Anterior cingulate cortex (tissue), 58 donors: ENCODE measurements around the gene PPM1H.
"Not testable (repeated sequence)": the region's sequence is repeated elsewhere in the genome, so short reads cannot be mapped to it uniquely, and the experiment has no call there.

Source experiments
- DNase-seq, 58 donors: peaks; one replicate each; lab custom pipeline; 2025; lab: John Stamatoyannopoulos, UW

The PPM1H gene

DNA sequence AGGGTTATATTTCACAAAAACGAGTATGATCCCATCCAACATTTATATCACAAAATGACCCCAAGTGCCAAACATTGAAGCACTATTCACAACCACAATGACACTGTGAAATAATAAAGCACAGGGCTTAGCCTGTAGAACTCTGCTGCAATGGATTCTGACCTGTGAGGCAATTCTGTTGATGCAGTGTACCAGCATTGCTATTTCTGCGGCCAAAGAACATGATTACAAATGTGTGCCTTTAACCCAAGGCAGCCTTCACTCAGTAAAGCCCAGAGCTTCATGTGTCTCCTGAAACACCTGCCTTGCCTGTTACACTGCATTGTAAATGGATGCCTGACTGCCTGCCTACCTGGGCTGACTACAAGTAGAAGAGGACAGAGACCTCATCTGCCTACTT is 158.0 kb downstream of the PPM1H start:
- no peak for DNase-seq

GRCh38 chr12:62776575-62776974 is 158.4 kb downstream of the PPM1H start:
- no peak for DNase-seq

DNA sequence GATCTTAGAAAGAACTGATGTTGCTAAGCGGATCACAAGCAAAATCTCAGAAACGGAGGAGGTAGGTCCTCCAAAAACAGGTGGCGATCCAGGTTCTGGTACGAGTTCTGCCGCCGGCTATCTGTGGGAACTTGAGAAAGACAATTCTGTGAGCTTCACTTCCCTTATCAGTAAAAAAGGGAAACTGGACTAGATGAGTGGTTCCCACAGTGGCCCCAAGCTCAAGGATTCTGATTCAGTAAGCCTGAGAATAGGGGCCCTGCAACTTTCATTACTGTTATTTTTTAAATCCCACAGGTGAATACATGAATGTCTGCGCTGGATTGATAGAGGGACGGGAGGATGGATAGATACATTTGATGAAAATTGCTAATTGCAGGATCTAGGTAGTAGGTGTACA is 160.2 kb downstream of the PPM1H start:
- DNase-seq = no peak

GRCh38 chr12:62772416-62772955 is 162.5 kb downstream of the PPM1H start:
- DNase-seq = no peak

DNA sequence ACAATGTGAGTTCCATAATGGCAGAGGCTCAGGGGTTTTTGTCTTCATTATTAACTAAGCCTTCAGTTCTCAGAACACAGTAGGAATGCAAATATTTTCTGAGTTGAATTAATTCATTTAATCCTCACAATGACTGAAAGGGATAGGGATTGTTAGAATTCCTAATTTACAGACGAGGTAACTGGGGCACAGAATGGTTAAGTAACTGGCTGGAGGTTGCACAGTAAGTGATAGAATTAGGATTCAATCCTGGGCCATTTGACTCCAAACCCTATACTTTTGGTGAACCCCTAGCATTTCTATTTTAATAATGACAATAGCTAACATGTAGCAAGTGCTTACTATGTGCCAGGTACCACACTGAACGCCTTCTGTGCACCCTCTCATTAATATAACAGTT is 163.1 kb downstream of the PPM1H start:
- DNase-seq = no peak

GRCh38 chr12:62770381-62770780 is 164.6 kb downstream of the PPM1H start:
- DNase-seq = no peak

DNA sequence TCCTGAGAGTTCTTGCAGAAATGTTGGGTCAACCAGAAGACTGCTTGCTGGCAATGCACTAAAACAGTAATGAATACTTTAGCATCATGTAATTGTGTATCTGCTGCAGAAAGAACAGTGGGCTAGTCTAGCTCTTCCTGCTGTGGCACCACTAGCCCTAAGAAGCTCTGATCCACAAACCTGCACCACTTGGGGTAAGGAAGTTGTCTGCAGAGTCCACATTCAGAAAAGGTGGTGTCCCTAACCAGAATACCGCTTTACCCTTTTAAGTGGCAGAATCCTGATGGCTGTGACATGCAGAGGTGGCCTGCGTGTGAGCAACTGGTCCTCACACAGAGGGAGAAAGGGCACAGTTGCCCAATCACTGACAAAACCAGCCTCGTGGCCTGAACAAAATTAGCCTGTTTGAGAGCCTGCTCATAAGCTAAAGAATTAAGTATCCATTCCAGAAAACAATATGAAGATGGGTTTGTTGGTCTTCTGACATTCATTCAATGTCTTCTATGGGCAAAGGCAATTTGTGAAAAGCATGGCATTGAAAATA is 165.8 kb downstream of the PPM1H start:
- DNase-seq = no peak

- no peak for DNase-seq
These were observed 167.0 kb downstream of the PPM1H start for GRCh38 chr12:62767946-62768345.

- peak in 1 of 58 donors; percentile 21 for DNase-seq
These were observed 167.5 kb downstream of the PPM1H start for GRCh38 chr12:62767496-62767895.

DNA sequence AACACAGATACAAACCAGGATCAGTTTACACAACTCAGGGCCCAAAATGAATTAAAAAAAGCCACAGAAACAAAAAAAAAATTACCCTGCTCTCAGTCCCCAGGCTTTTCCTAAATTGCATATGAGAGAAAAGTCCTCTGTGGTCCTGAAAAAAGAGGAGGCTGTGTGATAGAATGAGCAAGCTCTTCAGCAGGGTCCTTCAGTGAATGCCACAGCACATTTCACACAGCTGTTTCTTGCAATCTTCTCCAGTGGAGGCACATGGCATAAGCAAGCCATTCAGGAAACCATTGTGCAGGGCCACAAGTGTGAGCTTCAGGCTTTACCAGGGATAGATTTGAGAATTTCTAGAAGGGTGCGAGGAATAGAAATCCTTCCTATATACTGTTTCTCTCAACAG is 168.5 kb downstream of the PPM1H start:
- no peak for DNase-seq

- no peak for DNase-seq
These were observed 170.9 kb downstream of the PPM1H start for GRCh38 chr12:62763861-62764645.

- DNase-seq = no peak
These were observed 171.6 kb downstream of the PPM1H start for GRCh38 chr12:62763312-62763711.

GRCh38 chr12:62762645-62763044 is 172.3 kb downstream of the PPM1H start:
- no peak for DNase-seq

DNA sequence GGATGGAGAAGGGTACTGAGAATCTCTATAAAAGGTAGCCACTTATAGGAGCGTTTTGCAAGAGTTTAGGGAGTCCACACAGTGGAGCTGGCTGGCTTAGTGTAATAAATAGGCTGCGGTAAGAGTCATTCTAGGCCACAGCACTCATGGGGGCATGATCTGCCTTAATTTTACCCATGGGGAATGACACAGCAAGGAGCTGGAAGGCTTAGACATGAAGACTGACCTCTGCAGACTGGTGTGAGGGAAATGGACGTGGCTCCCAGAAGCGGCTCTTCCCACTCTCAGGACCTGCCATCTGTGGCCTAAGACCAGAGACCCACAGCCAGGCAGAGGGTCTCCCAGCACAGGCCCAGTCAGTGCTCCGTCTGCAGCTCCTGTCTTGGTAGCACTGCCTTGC is 173.3 kb downstream of the PPM1H start:
- no peak for DNase-seq

DNA sequence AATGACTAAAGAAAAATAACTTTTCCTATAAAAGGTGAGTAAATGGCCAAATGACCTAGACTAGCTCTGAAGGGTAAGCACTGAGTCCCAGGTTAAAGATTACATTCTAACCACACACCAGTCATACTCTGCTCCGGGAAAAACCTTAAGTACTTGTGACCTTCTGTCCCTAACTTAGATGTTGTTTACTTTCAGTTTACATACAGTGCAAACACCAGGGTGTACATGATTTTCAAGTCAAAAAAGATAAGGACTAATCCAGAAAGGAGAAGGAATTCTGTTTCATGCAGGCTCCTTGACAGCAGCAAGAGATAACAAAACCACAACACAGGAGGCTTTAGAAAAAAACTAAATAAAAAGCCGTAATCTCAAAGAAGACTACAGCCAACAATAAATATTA is 174.2 kb downstream of the PPM1H start:
- no peak for DNase-seq

DNA sequence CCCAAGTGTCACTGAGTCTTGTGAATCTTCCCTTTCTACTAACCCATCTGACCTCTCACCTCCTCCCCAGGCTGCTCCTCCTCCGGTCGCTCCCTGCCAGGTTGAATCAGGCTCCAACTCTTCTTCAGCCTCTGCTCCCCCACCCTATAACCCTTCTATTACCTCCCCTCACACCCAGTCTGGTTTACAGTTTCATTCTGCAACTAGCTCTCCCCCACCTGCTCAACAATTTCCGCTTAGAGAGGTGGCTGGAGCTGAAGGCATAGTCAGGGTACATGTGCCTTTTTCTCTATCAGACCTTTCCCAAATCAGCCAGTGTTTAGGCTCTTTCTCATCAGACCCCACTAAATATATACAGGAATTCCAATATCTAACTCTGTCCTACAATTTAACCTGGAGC is 174.6 kb downstream of the PPM1H start:
- not testable (repeated sequence) for DNase-seq

DNA sequence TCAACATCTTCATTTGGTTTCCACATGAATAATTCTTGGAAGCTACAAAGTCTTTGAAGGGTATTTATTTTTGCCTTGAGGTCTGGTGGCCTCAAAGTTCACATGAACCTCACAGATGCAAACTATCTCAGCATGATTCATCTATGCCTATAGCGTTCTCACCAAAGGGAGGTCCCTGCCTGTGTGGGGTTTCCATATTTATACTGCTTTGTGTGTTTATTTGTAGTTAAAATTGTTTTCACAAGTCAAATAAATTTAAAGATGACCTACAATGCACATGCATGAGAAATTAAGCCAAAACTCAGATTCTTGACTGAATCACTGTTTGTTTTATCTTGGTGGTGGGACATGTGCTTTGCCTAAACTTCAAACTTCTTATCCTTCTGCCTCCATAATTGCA is 176.7 kb downstream of the PPM1H start:
- no peak for DNase-seq

GRCh38 chr12:62757048-62757447 is 177.9 kb downstream of the PPM1H start:
- no peak for DNase-seq

DNA sequence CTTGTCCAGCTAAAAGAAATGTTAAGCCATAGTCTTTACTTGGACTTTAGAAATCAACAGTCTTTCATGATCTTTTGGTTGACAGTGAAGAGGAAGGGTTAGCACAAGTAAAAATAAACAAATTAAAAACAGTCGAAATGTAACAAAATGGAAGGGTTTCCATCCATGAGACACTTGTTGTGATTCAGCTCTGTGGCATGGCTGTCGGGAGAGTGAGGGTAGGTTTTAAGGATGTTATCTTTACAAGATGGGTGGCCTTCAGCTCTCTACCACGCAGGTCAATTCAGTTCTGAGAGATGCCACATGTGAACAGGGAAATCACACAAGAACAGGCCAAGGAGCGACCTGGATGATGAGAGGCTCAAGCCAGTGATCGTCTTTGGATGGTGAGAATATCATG is 180.2 kb downstream of the PPM1H start:
- no peak for DNase-seq

DNA sequence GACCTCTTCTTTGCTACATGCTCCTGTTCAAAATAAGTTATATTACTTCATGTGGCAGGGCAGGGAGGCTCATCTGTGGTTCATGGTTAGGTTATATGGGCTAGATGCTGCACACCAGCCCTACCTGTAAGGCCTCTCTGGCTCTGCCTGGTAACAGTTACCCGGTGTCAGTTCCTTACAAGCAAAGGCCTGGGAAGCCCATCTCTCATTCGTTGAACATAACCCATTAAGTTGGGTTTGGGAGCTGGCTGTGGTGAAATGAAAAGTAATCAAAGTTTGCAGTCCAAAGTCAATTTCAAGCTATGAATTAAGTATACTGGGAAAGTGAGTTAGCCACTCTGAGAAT is 183.2 kb downstream of the PPM1H start:
- DNase-seq = no peak

GRCh38 chr12:62750941-62751809 is 183.8 kb downstream of the PPM1H start:
- no peak for DNase-seq
